HepG2 (cell line): Measurements from ENCODE around the gene HSPE1. TPM values are rescaled to one million over a fixed set of nuclear protein-coding genes. Genes with fewer than 3 reads are reported as not detected.

Experiments
- CEBPG ChIP-seq: IDR thresholded peaks from 2 replicates; pipeline ENCODE4 v1.6.1; 2016
- DMAP1 ChIP-seq: IDR thresholded peaks from 2 replicates; pipeline ENCODE4 v1.6.1; 2016
- FOXA1 ChIP-seq, 2 experiments: fragments of 450-650 bp in 1 of 2; sonication (generic) in 1 of 2; formaldehyde crosslinking in 1 of 2; IDR thresholded peaks; 2 replicates each; pipeline versions ENCODE4 v1.4.0 to v1.6.1; 2016 to 2020; ENCODE audit warnings: missing genetic modification reagents in 1 of 2
- GZF1 ChIP-seq: sonication (generic); formaldehyde crosslinking; IDR thresholded peaks from 2 replicates; pipeline ENCODE4 v1.5.1; 2020; ENCODE audit warnings: mild to moderate bottlenecking, missing genetic modification reagents
- PHF21A ChIP-seq: sonication (generic); formaldehyde crosslinking; IDR thresholded peaks from 2 replicates; pipeline ENCODE4 v1.5.0; 2020; ENCODE audit warnings: mild to moderate bottlenecking, missing genetic modification reagents
- POLR2AphosphoS5 ChIP-seq: IDR thresholded peaks from 2 replicates; pipeline ENCODE4 v1.6.1; 2012; ENCODE audit warnings: low read depth, low read length
- RCOR2 ChIP-seq: IDR thresholded peaks from 2 replicates; pipeline ENCODE4 v1.6.1; 2016; ENCODE audit warnings: missing biosample characterization, missing genetic modification reagents
- RFX5 ChIP-seq: IDR thresholded peaks from 2 replicates; pipeline ENCODE4 v1.6.1; 2011; ENCODE audit warnings: low read depth, low read length, improper control_type of control experiment
- ZNF484 ChIP-seq: sonication (generic); formaldehyde crosslinking; IDR thresholded peaks from 2 replicates; pipeline ENCODE4 v1.5.1; 2020; ENCODE audit warnings: mild to moderate bottlenecking, low read depth, missing genetic modification reagents, borderline replicate concordance
- ZNF563 ChIP-seq: sonication (generic); formaldehyde crosslinking; IDR thresholded peaks from 2 replicates; pipeline ENCODE4 v1.8.0; 2022; ENCODE audit warnings: mild to moderate bottlenecking, moderate library complexity, missing genetic modification reagents
- ZNF766 ChIP-seq: sonication (generic); formaldehyde crosslinking; IDR thresholded peaks from 2 replicates; pipeline ENCODE4 v1.5.0; 2020; ENCODE audit warnings: missing genetic modification reagents, borderline replicate concordance
- ZNF777 ChIP-seq: sonication (generic); formaldehyde crosslinking; IDR thresholded peaks from 2 replicates; pipeline ENCODE4 v1.4.0; 2020; ENCODE audit warnings: missing genetic modification reagents
- ZNF879 ChIP-seq: sonication (generic); formaldehyde crosslinking; IDR thresholded peaks from 2 replicates; pipeline ENCODE4 v1.8.1; 2023; ENCODE audit warnings: missing genetic modification reagents
- polyA plus RNA-seq, 8 experiments: library from polyadenylated mRNA; depleted of rRNA in 3 of 8; stranded (reverse) in 7 of 8; unstranded in 1 of 8; fragments of >200 nt; fragmentation: Illumina TruSeq in 4 of 8; extraction: Trizol in 4 of 8; gene quantifications; 2 replicates each; pipeline versions ENCODE4 v1.2.1 to v1.2.3, GENCODE V29; 2011 to 2016; ENCODE audit warnings: low read depth in 4 of 8, missing spikeins in 1 of 8, mixed read lengths in 1 of 8; ENCODE audit not compliant: insufficient read depth in 1 of 8
- total RNA-seq, 5 experiments: library from RNA; depleted of rRNA; stranded (reverse); fragments of >200 nt; fragmentation: Illumina TruSeq; extraction: Trizol; gene quantifications; 2 replicates each; pipeline ENCODE4 v1.2.3, GENCODE V29; 2016; ENCODE audit warnings: low read depth in 1 of 5
- TF ChIP-seq, protein P1 (sequence below): sonication (generic); formaldehyde crosslinking; conservative IDR thresholded peaks from 2 replicates; pipeline ENCODE4 v1.4.0; 2020; ENCODE audit warnings: missing genetic modification reagents
- TF ChIP-seq, protein P2 (sequence below): sonication (generic); formaldehyde crosslinking; IDR thresholded peaks from 2 replicates; pipeline ENCODE4 v1.5.0; 2020; ENCODE audit warnings: mild to moderate bottlenecking, missing genetic modification reagents
- TF ChIP-seq, protein P3 (sequence below): sonication (generic); formaldehyde crosslinking; IDR thresholded peaks from 2 replicates; pipeline ENCODE4 v1.4.0; 2020; ENCODE audit warnings: missing genetic modification reagents, mild to moderate bottlenecking, borderline replicate concordance
- TF ChIP-seq, protein P4 (sequence below): sonication (generic); formaldehyde crosslinking; IDR thresholded peaks from 2 replicates; pipeline ENCODE4 v1.4.0; 2020; ENCODE audit warnings: mild to moderate bottlenecking, missing genetic modification reagents
- TF ChIP-seq, protein P5 (sequence below): sonication (generic); formaldehyde crosslinking; IDR thresholded peaks from 2 replicates; pipeline ENCODE4 v1.5.0; 2020; ENCODE audit warnings: mild to moderate bottlenecking, missing genetic modification reagents, moderate library complexity

HSPE1 gene
- total and polyA plus RNA-seq, 2 of the 13 experiments (the other 11 are each of a cell fraction or from before 2014, with no cell fraction given) = 244 to 823 TPM

DNA sequence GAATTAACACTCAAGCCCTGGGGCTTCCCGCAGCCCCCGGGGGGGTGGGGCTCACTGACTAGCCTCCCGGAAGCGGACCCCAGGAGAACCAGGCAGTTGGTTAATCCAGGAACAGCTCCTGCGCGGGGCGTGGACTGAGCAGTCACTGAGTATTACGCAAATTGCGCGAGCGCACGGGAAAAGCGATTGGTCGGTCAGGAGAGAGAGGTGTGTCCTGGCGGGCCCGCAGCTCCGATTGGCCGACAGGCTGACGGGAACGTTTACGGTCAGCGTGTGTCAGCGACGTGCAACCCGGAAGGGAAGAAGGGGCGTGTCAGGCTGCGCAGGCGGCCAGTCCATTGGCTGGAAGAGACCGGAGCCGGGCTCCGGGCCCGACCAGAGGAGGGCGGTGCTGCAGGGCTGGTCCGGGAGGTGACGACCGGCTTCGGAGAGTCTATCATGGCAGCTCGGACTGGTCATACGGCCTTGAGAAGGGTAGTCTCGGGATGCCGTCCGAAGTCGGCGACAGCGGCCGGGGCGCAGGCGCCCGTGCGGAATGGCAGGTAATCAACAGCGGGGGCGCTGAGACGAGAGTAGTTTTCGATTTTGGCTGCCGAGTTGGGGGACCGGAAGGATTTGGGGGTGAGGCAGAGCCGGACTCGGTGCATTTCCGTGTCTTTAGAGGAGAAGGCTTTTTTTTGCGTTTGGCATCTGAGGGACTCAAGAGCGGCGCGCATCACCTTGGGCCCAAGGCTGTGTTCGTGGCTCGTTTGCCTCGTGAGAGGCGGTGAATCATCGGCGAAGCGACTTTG, 46.9 kb upstream of the HSPE1 start, which contains the start of gene COQ10B (continued):
- TF ChIP-seq ZNF766 (CRISPR knock-in tag) = no peak
- no peak for TF ChIP-seq FOXA1 (IDR thresholded peaks at IDR 0.05)
- peak; percentile 26; the same call in 1 of the 2 replicates for TF ChIP-seq FOXA1 (CRISPR knock-in tag; IDR thresholded peaks at IDR 0.05)
- TF ChIP-seq, protein P1, sequence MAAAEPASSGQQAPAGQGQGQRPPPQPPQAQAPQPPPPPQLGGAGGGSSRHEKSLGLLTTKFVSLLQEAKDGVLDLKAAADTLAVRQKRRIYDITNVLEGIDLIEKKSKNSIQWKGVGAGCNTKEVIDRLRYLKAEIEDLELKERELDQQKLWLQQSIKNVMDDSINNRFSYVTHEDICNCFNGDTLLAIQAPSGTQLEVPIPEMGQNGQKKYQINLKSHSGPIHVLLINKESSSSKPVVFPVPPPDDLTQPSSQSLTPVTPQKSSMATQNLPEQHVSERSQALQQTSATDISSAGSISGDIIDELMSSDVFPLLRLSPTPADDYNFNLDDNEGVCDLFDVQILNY (CRISPR knock-in tag) = 0 out of 2 replicates have a peak, but pooled peaks have one; percentile 8
- TF ChIP-seq ZNF563 (CRISPR knock-in tag) = peak; percentile 53
- TF ChIP-seq ZNF777 (CRISPR knock-in tag) = peak; percentile 50; the same call in 1 of the 2 replicates
- peak; percentile 29; the same call in 1 of the 2 replicates for TF ChIP-seq RCOR2 (CRISPR knock-in tag)
- TF ChIP-seq ZNF879 (CRISPR knock-in tag) = peak; percentile 88; the same call in 1 of the 2 replicates
- peak; percentile 98 for TF ChIP-seq CEBPG (CRISPR knock-in tag)
- TF ChIP-seq, protein P2, sequence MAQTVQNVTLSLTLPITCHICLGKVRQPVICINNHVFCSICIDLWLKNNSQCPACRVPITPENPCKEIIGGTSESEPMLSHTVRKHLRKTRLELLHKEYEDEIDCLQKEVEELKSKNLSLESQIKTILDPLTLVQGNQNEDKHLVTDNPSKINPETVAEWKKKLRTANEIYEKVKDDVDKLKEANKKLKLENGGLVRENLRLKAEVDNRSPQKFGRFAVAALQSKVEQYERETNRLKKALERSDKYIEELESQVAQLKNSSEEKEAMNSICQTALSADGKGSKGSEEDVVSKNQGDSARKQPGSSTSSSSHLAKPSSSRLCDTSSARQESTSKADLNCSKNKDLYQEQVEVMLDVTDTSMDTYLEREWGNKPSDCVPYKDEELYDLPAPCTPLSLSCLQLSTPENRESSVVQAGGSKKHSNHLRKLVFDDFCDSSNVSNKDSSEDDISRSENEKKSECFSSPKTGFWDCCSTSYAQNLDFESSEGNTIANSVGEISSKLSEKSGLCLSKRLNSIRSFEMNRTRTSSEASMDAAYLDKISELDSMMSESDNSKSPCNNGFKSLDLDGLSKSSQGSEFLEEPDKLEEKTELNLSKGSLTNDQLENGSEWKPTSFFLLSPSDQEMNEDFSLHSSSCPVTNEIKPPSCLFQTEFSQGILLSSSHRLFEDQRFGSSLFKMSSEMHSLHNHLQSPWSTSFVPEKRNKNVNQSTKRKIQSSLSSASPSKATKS (CRISPR knock-in tag) = no peak
- TF ChIP-seq, protein P3, sequence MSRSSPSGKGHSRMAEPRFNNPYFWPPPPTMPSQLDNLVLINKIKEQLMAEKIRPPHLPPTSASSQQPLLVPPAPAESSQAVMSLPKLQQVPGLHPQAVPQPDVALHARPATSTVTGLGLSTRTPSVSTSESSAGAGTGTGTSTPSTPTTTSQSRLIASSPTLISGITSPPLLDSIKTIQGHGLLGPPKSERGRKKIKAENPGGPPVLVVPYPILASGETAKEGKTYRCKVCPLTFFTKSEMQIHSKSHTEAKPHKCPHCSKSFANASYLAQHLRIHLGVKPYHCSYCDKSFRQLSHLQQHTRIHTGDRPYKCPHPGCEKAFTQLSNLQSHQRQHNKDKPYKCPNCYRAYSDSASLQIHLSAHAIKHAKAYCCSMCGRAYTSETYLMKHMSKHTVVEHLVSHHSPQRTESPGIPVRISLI (CRISPR knock-in tag) = peak; percentile 54; the same call in 1 of the 2 replicates
- TF ChIP-seq ZNF484 (CRISPR knock-in tag) = no peak
- peak; percentile 95 for TF ChIP-seq DMAP1 (CRISPR knock-in tag)
- TF ChIP-seq GZF1 = peak; percentile 25; the same call in 1 of the 2 replicates
- TF ChIP-seq RFX5 = peak; percentile 85
- peak; percentile 99 for TF ChIP-seq PHF21A (CRISPR knock-in tag)
- TF ChIP-seq, protein P4, sequence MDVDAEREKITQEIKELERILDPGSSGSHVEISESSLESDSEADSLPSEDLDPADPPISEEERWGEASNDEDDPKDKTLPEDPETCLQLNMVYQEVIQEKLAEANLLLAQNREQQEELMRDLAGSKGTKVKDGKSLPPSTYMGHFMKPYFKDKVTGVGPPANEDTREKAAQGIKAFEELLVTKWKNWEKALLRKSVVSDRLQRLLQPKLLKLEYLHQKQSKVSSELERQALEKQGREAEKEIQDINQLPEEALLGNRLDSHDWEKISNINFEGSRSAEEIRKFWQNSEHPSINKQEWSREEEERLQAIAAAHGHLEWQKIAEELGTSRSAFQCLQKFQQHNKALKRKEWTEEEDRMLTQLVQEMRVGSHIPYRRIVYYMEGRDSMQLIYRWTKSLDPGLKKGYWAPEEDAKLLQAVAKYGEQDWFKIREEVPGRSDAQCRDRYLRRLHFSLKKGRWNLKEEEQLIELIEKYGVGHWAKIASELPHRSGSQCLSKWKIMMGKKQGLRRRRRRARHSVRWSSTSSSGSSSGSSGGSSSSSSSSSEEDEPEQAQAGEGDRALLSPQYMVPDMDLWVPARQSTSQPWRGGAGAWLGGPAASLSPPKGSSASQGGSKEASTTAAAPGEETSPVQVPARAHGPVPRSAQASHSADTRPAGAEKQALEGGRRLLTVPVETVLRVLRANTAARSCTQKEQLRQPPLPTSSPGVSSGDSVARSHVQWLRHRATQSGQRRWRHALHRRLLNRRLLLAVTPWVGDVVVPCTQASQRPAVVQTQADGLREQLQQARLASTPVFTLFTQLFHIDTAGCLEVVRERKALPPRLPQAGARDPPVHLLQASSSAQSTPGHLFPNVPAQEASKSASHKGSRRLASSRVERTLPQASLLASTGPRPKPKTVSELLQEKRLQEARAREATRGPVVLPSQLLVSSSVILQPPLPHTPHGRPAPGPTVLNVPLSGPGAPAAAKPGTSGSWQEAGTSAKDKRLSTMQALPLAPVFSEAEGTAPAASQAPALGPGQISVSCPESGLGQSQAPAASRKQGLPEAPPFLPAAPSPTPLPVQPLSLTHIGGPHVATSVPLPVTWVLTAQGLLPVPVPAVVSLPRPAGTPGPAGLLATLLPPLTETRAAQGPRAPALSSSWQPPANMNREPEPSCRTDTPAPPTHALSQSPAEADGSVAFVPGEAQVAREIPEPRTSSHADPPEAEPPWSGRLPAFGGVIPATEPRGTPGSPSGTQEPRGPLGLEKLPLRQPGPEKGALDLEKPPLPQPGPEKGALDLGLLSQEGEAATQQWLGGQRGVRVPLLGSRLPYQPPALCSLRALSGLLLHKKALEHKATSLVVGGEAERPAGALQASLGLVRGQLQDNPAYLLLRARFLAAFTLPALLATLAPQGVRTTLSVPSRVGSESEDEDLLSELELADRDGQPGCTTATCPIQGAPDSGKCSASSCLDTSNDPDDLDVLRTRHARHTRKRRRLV (CRISPR knock-in tag) = peak; percentile 88
- TF ChIP-seq, protein P5, sequence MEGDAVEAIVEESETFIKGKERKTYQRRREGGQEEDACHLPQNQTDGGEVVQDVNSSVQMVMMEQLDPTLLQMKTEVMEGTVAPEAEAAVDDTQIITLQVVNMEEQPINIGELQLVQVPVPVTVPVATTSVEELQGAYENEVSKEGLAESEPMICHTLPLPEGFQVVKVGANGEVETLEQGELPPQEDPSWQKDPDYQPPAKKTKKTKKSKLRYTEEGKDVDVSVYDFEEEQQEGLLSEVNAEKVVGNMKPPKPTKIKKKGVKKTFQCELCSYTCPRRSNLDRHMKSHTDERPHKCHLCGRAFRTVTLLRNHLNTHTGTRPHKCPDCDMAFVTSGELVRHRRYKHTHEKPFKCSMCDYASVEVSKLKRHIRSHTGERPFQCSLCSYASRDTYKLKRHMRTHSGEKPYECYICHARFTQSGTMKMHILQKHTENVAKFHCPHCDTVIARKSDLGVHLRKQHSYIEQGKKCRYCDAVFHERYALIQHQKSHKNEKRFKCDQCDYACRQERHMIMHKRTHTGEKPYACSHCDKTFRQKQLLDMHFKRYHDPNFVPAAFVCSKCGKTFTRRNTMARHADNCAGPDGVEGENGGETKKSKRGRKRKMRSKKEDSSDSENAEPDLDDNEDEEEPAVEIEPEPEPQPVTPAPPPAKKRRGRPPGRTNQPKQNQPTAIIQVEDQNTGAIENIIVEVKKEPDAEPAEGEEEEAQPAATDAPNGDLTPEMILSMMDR (CRISPR knock-in tag) = peak; percentile 73
- TF ChIP-seq POLR2AphosphoS5 = peak; percentile 74; the same call in 1 of the 2 replicates
